Activated naive CD4-positive, alpha-beta T cell treated with anti-CD3 and anti-CD28 coated beads for 36 hours (primary cell): ENCODE results near the gene DIAPH1. TPM values are rescaled to one million over a fixed set of nuclear protein-coding genes. Genes with fewer than 3 reads are reported as not detected.

Experiments used
- CTCF ChIA-PET: fragments of 350-600 bp; sonication (Branson Sonifier 250); formaldehyde crosslinking; loops from one replicate; lab custom pipeline; 2021; ENCODE audit warnings: antibody characterized with exemption; lab: Charles Lee
- DNase-seq: peaks from one replicate; pipeline ENCODE4 v3.0.0-alpha.2; 2020
- H3K27ac Mint-ChIP-seq: one replicate; pipeline ENCODE4 v1.8.0; 2021; ENCODE audit warnings: mild to moderate bottlenecking, mixed read lengths
- H3K27me3 Mint-ChIP-seq: one replicate; pipeline ENCODE4 v1.8.0; 2021; ENCODE audit warnings: low read depth, mixed read lengths
- H3K36me3 Mint-ChIP-seq: one replicate; pipeline ENCODE4 v1.8.0; 2021; ENCODE audit warnings: low read depth, mixed read lengths
- H3K4me1 Mint-ChIP-seq: one replicate; pipeline ENCODE4 v1.8.0; 2021; ENCODE audit warnings: low read depth, mixed read lengths
- H3K4me3 Mint-ChIP-seq: one replicate; pipeline ENCODE4 v1.8.0; 2021; ENCODE audit warnings: mild to moderate bottlenecking, moderate library complexity, mixed read lengths
- H3K9me3 Mint-ChIP-seq: one replicate; pipeline ENCODE4 v1.8.0; 2021; ENCODE audit warnings: mixed read lengths
- intact Hi-C: fragments of 100-400 bp; cut with micrococcal nuclease; formaldehyde crosslinking; loops from one replicate; pipeline ENCODE4 v1.15.1; 2023
- total RNA-seq, 2 experiments: library from RNA; stranded (reverse); gene quantifications; one replicate each; pipeline ENCODE4 v1.2.3, GENCODE V29; 2021

The DIAPH1 gene
- total RNA-seq, 2 experiments from 2014 or later = 165 to 169 TPM

DNA sequence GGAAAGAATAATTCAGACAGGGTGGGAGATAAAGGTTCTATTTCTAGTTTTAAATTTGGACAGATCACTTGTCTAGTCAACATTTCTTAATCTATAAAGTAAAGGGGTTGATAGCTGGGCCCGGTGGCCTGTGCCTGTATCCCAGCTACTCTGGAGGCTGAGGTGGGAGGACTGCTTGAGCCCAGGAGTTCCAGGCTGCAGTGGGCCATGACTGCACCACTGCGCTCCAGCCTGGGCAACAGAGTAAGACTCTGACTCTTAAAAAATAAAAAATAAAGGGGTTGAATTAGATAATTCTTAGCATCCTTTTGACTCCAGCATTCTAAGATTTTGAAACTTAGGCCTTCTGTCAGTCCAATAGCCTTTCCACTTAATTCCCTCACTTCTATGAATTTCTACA is 10.8 kb downstream of the DIAPH1 start:
- intact Hi-C loops = loop anchor here (5.0 to 10.0 kb wide), 2 partner anchors 409 to 487 kb away; no protein-coding TSS in a partner anchor
- CTCF ChIA-PET = interaction anchor here (0.6 to 10.6 kb wide), 7 partner anchors 10 to 66 kb away, joined by 3 to 82 read pairs (median 4); partner anchors contain the start of gene DIAPH1
- H3K36me3 Mint-ChIP-seq = peaks cover 16% of the 10 kb centered on the region

DNA sequence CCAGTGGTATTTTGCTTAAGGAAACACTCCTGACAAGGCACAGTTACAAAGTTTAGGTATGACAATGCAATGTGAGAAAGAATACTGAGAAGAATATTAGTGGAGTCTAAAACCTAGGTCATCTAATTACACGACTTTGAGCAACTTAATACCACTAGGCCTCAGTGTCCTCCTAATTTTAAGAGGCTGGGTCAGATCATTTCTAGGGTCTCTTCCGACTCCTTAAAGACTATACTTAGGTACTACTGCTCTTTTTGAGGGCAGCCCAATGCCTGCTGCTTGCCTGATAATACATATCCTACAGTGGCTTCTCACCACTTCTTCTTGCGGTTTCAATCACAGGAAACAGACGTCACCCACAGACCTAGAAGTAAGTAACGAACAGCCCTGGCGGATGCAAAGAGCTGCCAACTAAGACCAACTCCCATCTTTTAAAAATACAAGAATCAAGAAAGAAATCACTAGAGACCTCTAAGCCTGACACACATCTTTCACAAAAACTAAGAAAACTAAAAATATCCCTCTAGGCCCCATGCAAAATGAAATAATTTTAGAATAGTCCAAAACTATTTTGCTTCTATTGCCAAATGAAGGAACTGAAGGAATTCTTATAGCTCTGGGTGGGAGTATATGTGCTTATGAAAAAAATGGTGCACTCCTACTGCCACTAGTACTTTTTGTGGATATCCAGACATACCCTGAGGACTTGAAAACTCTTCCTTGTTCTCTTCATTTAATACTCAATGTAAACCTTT is 13.1 kb downstream of the DIAPH1 start:
- intact Hi-C loops = loop anchor here (1.0 to 10.0 kb wide), 6 partner anchors 8 to 489 kb away; partner anchors contain the start of gene TAF7
- H3K27ac Mint-ChIP-seq = peak overlapping the region; percentile 90
- peak; percentile 83 for DNase-seq
- CTCF ChIA-PET = interaction anchor here (0.6 to 10.6 kb wide), 5 partner anchors 9 to 32 kb away, joined by 3 to 82 read pairs (median 3); partner anchors contain the start of gene DIAPH1
- H3K27me3 Mint-ChIP-seq = no peaks in the 10 kb centered on the region
- H3K4me1 Mint-ChIP-seq = peaks cover 87% of the 10 kb centered on the region
- H3K36me3 Mint-ChIP-seq = peaks cover 8% of the 10 kb centered on the region
- H3K9me3 Mint-ChIP-seq = no peaks in the 10 kb centered on the region
- peak overlapping the region; percentile 32 for H3K4me3 Mint-ChIP-seq

More for the DNA sequence above, 10.8 kb downstream of the DIAPH1 start:
- Mint-ChIP-seq H3K27ac (peak overlapping the region; percentile 83), H3K4me3 (no peak overlapping the region), H3K27me3 (no peaks in the 10 kb centered on the region), H3K4me1 (peaks cover 85% of the 10 kb centered on the region), H3K9me3 (no peaks in the 10 kb centered on the region)
- no peak for DNase-seq

DNA sequence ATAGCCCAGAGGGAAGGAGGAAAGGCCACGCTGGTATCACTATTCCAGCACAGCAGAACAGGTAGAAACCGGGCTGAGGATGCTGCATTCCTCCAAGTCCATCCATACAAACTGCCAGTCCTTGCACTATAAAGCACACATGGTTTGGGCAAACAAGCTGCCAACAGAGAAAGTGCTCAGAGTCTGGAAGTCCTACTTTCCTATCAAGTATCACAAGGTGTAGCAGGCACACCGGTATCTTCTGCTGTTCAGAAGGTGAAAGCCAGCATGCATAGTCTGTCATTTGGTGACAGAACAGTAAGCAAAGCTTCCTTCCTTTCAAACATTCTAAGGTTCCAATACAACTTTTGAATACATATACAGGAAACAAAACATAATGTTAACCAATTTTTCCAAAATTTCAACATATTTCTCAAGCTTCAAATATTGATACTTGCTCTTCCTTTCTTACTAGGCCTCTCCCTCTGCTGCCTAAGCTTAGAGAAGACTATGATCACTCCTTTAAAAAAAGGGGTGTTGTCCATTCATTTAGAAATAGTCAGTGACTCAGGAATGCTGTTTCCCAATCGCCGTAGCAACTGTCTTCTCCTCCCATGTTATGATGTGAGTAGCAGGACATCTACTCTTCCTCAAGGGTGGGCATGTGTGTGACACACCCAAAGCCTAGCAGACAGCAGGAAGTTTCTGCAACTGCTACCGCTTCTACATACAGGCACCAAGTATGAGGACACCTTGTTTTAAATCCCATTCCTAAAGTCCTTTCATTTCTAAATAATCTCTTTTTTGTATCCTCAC is 14.7 kb downstream of the DIAPH1 start:
- DNase-seq = peak; percentile 57
- H3K9me3 Mint-ChIP-seq = no peaks in the 10 kb centered on the region

DNA sequence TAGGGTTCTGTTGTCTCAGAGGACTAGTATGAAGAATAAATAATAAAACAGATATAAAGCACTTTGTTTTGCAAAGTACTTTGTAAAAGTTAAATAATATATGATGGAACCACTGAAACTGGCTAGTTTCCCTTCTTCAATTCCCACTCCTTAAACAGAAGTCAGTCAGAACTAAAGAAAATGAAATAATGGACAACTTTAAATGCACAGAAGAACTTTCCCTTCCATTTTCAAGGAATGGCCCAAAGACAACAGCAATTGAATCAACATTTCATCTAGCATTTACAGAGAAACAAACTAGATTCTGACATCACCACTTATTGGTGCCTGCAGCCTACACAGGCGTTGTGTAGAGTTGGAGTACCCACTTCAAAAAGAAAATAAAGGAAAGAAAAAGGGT is 16.2 kb downstream of the DIAPH1 start:
- Mint-ChIP-seq H3K4me3 (no peak overlapping the region), H3K27ac (peak overlapping the region; percentile 76), H3K4me1 (peaks cover 90% of the 10 kb centered on the region), H3K27me3 (no peaks in the 10 kb centered on the region), H3K36me3 (peaks cover 3% of the 10 kb centered on the region), H3K9me3 (no peaks in the 10 kb centered on the region)
- CTCF ChIA-PET = interaction anchor here (0.6 to 10.6 kb wide), 5 partner anchors 9 to 39 kb away, joined by 3 to 82 read pairs (median 6); partner anchors contain the start of gene DIAPH1
- DNase-seq = no peak
- intact Hi-C loops = loop anchor here (10.0 kb wide), 1 partner anchor 492 kb away; no protein-coding TSS in a partner anchor

More for the DNA sequence above, 14.7 kb downstream of the DIAPH1 start:
- peak overlapping the region; percentile 48 for H3K4me3 Mint-ChIP-seq
- peaks cover 90% of the 10 kb centered on the region for H3K4me1 Mint-ChIP-seq
- H3K36me3 Mint-ChIP-seq = peaks cover 3% of the 10 kb centered on the region
- H3K27ac Mint-ChIP-seq = peak overlapping the region; percentile 89
- no peaks in the 10 kb centered on the region for H3K27me3 Mint-ChIP-seq
- intact Hi-C loops = loop anchor here (10.0 kb wide), 1 partner anchor 491 kb away; no protein-coding TSS in a partner anchor
- CTCF ChIA-PET = interaction anchor here (0.7 to 10.6 kb wide), 6 partner anchors 11 to 191 kb away, joined by 3 to 82 read pairs (median 4); partner anchors contain the start of genes DIAPH1 and PCDHGA10

DNA sequence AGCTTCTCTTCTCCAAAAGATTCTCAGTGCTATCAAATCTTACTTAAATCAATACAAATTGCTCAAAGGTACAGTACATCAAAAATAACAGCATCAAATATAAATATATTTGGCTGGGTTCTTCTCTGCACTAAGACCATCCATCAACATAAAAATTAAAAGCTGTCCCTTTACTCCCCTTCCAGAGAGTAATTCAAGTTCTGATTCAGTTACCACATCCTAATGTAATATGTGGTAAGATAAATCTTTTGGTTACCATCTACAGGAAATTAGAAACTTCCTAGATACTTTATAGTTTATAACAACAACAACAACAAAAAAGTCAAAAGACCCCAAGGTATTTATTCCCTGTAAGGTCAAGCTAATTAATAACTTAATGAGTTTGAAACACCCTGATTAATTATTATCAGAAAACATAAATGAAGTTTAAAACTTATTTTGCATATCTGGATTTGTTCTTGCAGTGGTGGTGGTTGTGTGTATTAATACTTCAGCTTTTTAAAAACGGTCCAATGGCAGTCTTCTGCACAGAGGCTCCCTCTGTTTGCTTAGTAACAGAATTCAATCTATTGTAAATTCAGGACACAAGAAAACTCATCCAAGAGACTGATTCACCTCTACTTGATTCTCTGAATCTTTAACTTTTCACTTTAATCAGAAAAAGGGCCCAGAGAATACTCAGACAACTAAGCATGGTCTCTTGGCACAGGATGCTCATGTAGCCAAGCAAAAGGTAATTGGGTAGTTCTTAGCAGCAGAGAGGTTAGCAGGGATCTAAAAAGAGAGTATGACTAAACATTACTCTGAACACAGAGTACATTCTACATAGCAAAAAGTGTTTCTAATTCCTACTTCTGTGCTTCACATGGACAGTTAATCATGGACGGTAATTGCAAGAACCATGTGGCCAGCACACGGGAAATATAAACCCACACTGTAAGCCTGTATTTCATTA is 20.1 kb downstream of the DIAPH1 start:
- CTCF ChIA-PET = interaction anchor here (0.8 to 3.6 kb wide), 9 partner anchors 9 to 39 kb away, joined by 3 to 18 read pairs (median 4); partner anchors contain the start of genes DIAPH1, HDAC3 and RELL2
- DNase-seq = no peak
- peaks cover 14% of the 10 kb centered on the region for H3K36me3 Mint-ChIP-seq
- H3K4me3 Mint-ChIP-seq = no peak overlapping the region
- H3K9me3 Mint-ChIP-seq = no peaks in the 10 kb centered on the region
- H3K27ac Mint-ChIP-seq = peak overlapping the region; percentile 65
- H3K27me3 Mint-ChIP-seq = no peaks in the 10 kb centered on the region
- H3K4me1 Mint-ChIP-seq = peaks cover 71% of the 10 kb centered on the region
- intact Hi-C loops = no loop called here

DNA sequence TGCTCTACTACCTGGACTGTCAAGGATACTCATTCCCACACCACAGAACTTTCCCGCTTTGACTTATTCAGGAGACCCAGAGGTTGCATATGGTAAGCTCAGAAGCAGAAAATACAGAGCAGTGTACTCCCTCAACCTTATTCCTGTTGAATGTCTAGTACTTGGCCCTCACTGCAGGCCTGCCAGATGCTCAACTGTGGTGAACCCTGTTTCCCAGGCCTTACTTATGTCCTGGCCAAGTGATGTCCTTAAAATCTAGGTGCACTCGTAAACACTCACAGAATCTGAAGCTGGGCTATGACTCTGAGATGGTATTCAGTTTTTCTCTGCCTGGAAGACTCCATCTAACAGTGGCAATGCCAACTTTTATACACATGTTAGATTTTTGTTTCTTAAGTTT is 21.0 kb downstream of the DIAPH1 start:
- intact Hi-C loops = loop anchor here (1.0 kb wide), 1 partner anchor 7 kb away; no protein-coding TSS in a partner anchor
- no peak for DNase-seq
- Mint-ChIP-seq H3K27me3 (no peaks in the 10 kb centered on the region), H3K36me3 (peaks cover 14% of the 10 kb centered on the region), H3K9me3 (no peaks in the 10 kb centered on the region), H3K4me1 (peaks cover 69% of the 10 kb centered on the region), H3K27ac (peak overlapping the region; percentile 24), H3K4me3 (no peak overlapping the region)
- CTCF ChIA-PET = interaction anchor here (1.2 to 3.6 kb wide), 7 partner anchors 10 to 85 kb away, joined by 3 to 18 read pairs (median 6); partner anchors contain the start of genes DIAPH1, HDAC3 and RELL2

DNA sequence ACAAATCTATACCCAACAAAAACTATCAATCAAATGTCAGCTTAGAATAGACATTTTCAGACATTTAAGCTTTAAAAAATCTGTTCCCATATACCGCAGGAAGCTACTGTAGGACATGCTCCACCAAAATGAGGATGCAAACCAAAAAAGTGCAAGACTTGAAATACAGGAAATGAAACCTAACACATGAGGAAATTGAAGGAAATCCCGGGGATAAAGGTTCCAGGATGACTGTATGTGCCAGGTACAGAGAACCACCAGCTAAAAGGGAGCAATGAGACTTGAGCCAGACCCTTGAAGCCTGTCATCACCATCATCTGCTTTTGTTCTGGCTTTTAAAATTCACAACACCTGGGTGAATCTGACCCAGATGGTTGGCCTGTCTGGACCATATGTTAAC is 21.4 kb downstream of the DIAPH1 start:
- H3K27me3 Mint-ChIP-seq = no peaks in the 10 kb centered on the region
- CTCF ChIA-PET = interaction anchor here (1.2 to 3.6 kb wide), 8 partner anchors 10 to 85 kb away, joined by 3 to 18 read pairs (median 6); partner anchors contain the start of genes DIAPH1, HDAC3 and RELL2
- H3K4me3 Mint-ChIP-seq = no peak overlapping the region
- H3K4me1 Mint-ChIP-seq = peaks cover 69% of the 10 kb centered on the region
- no peak for DNase-seq
- peaks cover 14% of the 10 kb centered on the region for H3K36me3 Mint-ChIP-seq
- no peaks in the 10 kb centered on the region for H3K9me3 Mint-ChIP-seq
- intact Hi-C loops = loop anchor here (1.0 kb wide), 1 partner anchor 8 kb away; no protein-coding TSS in a partner anchor
- peak overlapping the region; percentile 28 for H3K27ac Mint-ChIP-seq

DNA sequence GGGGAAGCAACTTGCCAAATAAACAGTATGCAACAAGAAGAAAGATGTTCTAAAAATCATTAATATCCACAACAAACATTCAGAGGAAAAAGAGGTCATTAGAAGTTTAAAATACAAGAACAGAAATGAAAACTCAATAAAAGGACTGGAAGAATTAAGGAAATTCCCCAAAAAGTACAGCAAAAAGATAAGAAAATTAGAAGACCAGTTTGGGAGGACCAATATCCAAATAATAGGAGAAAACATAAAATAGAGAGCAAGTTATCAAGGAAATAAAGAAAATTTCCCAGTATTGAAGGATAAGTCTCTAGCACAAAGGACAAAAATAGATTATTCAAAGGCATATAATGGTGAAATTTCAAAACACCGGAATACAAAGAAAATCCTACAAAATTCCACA is 21.9 kb downstream of the DIAPH1 start:
- no peak for DNase-seq
- intact Hi-C loops = loop anchor here (1.0 kb wide), 1 partner anchor 8 kb away; no protein-coding TSS in a partner anchor
- no peaks in the 10 kb centered on the region for H3K9me3 Mint-ChIP-seq
- peaks cover 70% of the 10 kb centered on the region for H3K4me1 Mint-ChIP-seq
- H3K27ac Mint-ChIP-seq = peak overlapping the region; percentile 28
- H3K27me3 Mint-ChIP-seq = no peaks in the 10 kb centered on the region
- H3K4me3 Mint-ChIP-seq = no peak overlapping the region
- H3K36me3 Mint-ChIP-seq = peaks cover 15% of the 10 kb centered on the region
- CTCF ChIA-PET = interaction anchor here (0.7 to 3.6 kb wide), 7 partner anchors 10 to 84 kb away, joined by 3 to 18 read pairs (median 5); partner anchors contain the start of genes DIAPH1, HDAC3 and RELL2

DNA sequence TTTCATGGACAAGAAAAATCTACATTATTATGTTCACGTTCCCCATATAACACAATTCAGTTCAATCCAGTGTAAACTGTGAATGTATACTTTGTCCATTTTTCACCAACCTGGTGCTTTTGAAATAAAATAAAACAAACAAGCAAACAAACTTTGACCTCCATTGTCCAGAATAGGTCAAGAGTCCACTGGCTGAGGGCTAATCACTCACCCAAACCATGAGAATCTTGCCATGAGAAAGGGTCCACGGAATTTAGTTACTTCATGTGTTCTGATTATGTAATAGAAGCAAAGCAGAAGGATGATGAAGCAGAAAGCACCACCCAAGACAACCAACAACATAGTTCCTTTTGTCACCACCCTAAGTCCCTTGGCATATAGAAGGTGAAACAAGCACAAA is 28.7 kb downstream of the DIAPH1 start:
- Mint-ChIP-seq H3K4me1 (peaks cover 36% of the 10 kb centered on the region), H3K27me3 (no peaks in the 10 kb centered on the region), H3K4me3 (no peak overlapping the region), H3K9me3 (no peaks in the 10 kb centered on the region), H3K27ac (no peak overlapping the region), H3K36me3 (peaks cover 15% of the 10 kb centered on the region)
- CTCF ChIA-PET = interaction anchor here (1.0 to 4.7 kb wide), 3 partner anchors 29 to 52 kb away, joined by 4 to 63 read pairs (median 15); partner anchors contain the start of genes DIAPH1, HDAC3 and RELL2
- DNase-seq = no peak
- intact Hi-C loops = no loop called here

DNA sequence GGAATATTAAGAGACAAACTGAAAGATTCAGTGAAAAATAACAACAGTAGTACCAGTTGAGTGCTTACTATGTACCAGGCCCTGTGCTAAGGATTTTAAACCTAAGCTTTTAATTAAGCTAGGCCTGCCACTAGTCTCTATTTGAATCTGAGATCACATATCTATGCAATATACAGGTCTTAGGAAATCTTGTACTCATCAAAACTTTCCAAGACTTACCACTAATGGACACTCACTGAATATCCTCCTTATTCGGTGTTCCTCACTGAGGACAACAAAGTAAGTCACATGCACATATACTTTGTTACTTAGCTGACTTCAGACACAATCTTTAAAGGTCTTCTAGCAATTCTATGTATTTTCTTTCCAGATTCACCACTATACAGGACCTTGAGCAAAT is 32.6 kb downstream of the DIAPH1 start:
- DNase-seq = no peak
- peaks cover 22% of the 10 kb centered on the region for H3K4me1 Mint-ChIP-seq
- peaks cover 23% of the 10 kb centered on the region for H3K36me3 Mint-ChIP-seq
- no peaks in the 10 kb centered on the region for H3K9me3 Mint-ChIP-seq
- H3K27me3 Mint-ChIP-seq = no peaks in the 10 kb centered on the region
- CTCF ChIA-PET = interaction anchor here (0.7 to 2.1 kb wide), 2 partner anchors 19 to 33 kb away, joined by 3 to 8 read pairs; partner anchors contain the start of gene DIAPH1
- no peak overlapping the region for H3K4me3 Mint-ChIP-seq
- H3K27ac Mint-ChIP-seq = no peak overlapping the region
- intact Hi-C loops = no loop called here
